Vein endothelial cell (primary cell): Measurements from ENCODE around the gene REEP5. TPM values are rescaled to one million over a fixed set of nuclear protein-coding genes. Genes with fewer than 3 reads are reported as not detected.

Experiments used
- total RNA-seq: library from RNA; depleted of rRNA; stranded (reverse); fragments of >200 nt; gene quantifications from 2 replicates; pipeline ENCODE4 v1.2.3, GENCODE V29; 2012

REEP5 gene
- 42.1 and 47.2 TPM in 2 replicates for total RNA-seq

GRCh38 chr5:112921833-112922817 lies at the start of gene REEP5:
Gene REEP5 (minus strand): TSS chr5:112922227. CDS start chr5:112922190, 37 bp downstream.

GRCh38 chr5:112860929-112861637 lies 60.9 kb downstream of the REEP5 start, which contains the start of gene SRP19:
Gene SRP19 (plus strand): TSS chr5:112861287. CDS start chr5:112861377, 90 bp downstream.

Other genes starting within 250 kb of the REEP5 start
- gene APC, start 184.3 kb downstream of the REEP5 start, total RNA-seq: 67.9 and 70.2 TPM in 2 replicates
- gene SRP19, start 60.9 kb downstream of the REEP5 start, total RNA-seq: 39.5 and 57.2 TPM in 2 replicates
- 39.5 and 59.6 TPM in 2 replicates for gene DCP2, start 54.6 kb upstream of the REEP5 start, total RNA-seq